ENCODE data around the gene NOSTRIN.

DNA sequence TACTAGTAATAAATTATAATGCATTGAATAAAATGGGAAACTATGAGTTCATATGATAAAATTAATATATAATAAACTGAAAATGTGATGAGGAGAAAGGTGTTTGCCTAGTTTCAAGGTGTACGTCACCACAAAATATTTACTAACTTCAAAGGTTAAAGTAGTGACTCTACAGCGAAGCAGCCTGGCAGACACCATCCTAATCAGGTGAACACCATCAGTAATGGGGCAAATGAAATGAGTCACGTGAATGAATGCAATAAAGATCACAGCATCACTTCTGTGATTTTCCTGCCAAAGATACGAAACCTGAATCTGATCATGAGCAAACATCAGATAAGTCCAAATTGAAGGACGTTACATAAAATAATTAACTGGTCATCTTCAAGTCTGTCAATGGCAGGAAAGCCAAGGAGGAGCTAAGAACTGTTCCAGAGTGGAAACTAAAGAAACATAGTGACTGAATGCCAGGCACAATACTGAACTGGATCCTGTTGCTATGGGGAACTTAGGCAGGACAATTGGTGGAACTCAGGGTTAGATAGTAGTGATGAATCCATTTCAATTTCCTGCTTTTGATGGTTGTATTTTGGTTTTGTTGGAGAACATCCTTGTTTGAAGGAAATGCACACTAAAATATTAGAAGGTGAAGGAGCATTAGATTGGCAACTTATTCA is 12.1 kb upstream of the NOSTRIN start:
- TF ChIP-seq, protein P1, sequence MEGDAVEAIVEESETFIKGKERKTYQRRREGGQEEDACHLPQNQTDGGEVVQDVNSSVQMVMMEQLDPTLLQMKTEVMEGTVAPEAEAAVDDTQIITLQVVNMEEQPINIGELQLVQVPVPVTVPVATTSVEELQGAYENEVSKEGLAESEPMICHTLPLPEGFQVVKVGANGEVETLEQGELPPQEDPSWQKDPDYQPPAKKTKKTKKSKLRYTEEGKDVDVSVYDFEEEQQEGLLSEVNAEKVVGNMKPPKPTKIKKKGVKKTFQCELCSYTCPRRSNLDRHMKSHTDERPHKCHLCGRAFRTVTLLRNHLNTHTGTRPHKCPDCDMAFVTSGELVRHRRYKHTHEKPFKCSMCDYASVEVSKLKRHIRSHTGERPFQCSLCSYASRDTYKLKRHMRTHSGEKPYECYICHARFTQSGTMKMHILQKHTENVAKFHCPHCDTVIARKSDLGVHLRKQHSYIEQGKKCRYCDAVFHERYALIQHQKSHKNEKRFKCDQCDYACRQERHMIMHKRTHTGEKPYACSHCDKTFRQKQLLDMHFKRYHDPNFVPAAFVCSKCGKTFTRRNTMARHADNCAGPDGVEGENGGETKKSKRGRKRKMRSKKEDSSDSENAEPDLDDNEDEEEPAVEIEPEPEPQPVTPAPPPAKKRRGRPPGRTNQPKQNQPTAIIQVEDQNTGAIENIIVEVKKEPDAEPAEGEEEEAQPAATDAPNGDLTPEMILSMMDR (IDR thresholded peaks at IDR 0.05 in 8 of 11, conservative IDR thresholded peaks at IDR 0.05 in 3 of 11): no peak
- no peak for TF ChIP-seq POLR2AphosphoS5 (IDR thresholded peaks at IDR 0.05)
